ENCODE results near the gene TOPBP1.

DNA sequence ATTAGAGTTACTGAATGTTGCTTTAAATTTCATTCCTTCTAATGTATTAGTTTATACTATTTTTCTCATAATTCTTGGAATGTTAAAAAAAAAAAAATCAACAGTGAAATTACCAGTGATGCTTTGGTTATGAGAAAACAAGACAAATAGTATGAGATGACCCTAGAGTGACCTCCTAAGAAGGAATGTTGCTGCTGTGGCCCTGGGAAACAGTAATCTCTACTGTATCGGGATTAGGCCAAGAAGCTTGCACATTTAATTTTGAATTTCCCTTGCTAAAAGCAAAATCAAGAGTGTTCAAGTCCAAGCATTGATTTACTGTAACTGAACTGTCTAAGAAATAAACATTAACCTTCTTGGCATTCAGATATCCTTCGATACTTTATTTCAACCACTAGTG, 18.1 kb downstream of the TOPBP1 start:
- TF ChIP-seq, protein P1, sequence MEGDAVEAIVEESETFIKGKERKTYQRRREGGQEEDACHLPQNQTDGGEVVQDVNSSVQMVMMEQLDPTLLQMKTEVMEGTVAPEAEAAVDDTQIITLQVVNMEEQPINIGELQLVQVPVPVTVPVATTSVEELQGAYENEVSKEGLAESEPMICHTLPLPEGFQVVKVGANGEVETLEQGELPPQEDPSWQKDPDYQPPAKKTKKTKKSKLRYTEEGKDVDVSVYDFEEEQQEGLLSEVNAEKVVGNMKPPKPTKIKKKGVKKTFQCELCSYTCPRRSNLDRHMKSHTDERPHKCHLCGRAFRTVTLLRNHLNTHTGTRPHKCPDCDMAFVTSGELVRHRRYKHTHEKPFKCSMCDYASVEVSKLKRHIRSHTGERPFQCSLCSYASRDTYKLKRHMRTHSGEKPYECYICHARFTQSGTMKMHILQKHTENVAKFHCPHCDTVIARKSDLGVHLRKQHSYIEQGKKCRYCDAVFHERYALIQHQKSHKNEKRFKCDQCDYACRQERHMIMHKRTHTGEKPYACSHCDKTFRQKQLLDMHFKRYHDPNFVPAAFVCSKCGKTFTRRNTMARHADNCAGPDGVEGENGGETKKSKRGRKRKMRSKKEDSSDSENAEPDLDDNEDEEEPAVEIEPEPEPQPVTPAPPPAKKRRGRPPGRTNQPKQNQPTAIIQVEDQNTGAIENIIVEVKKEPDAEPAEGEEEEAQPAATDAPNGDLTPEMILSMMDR (IDR thresholded peaks at IDR 0.05; ENCODE audit: low read depth, low read length), result no peak
- TF ChIP-seq POLR2A (IDR thresholded peaks at IDR 0.05; ENCODE audit: extremely low read depth, insufficient read length) (no peak), MYC (IDR thresholded peaks at IDR 0.05; ENCODE audit: low read depth, low read length) (no peak)
- TF ChIP-seq, protein P2, sequence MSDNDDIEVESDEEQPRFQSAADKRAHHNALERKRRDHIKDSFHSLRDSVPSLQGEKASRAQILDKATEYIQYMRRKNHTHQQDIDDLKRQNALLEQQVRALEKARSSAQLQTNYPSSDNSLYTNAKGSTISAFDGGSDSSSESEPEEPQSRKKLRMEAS (IDR thresholded peaks at IDR 0.05; ENCODE audit: low read depth, low read length), result no peak

Data from NB4 (cell line).